Measurements from ENCODE around the gene TMEM232. TPM values are rescaled to one million over a fixed set of nuclear protein-coding genes. Genes with fewer than 3 reads are reported as not detected.

The TMEM232 gene
- total RNA-seq, 1 donor from 2014 or later: 8.4 TPM

GRCh38 chr5:110476164-110476563 is 250.3 kb downstream of the TMEM232 start:
- no peak for DNase-seq (ENCODE audit: low spot score, unreplicated experiment)
- Mint-ChIP-seq H3K36me3 (ENCODE audit: insufficient read depth) (no peaks in the 10 kb centered on the region), H3K27me3 (no peaks in the 10 kb centered on the region)

GRCh38 chr5:110475529-110475928 is 250.9 kb downstream of the TMEM232 start:
- Mint-ChIP-seq H3K36me3 (ENCODE audit: insufficient read depth) (no peaks in the 10 kb centered on the region), H3K4me1 (ENCODE audit: low read depth) (peaks cover 2% of the 10 kb centered on the region), H3K4me3 (ENCODE audit: low read depth) (no peak overlapping the region), H3K9me3 (ENCODE audit: low read depth) (peaks cover 23% of the 10 kb centered on the region), H3K27ac (peak overlapping the region; percentile 69), H3K27me3 (no peaks in the 10 kb centered on the region)
- TF ChIP-seq CTCF (IDR thresholded peaks at IDR 0.05; ENCODE audit: unreplicated experiment): no peak
- no peak for DNase-seq (ENCODE audit: low spot score, unreplicated experiment)

More at GRCh38 chr5:110476164-110476563, 250.3 kb downstream of the TMEM232 start:
- Mint-ChIP-seq H3K9me3 (ENCODE audit: low read depth) (peaks cover 17% of the 10 kb centered on the region), H3K4me3 (ENCODE audit: low read depth) (no peak overlapping the region), H3K4me1 (ENCODE audit: low read depth) (peaks cover 2% of the 10 kb centered on the region), H3K27ac (no peak overlapping the region)
- no peak for TF ChIP-seq CTCF (IDR thresholded peaks at IDR 0.05; ENCODE audit: unreplicated experiment)

- Mint-ChIP-seq H3K27ac (no peak overlapping the region), H3K4me3 (ENCODE audit: low read depth) (no peak overlapping the region), H3K36me3 (ENCODE audit: insufficient read depth) (no peaks in the 10 kb centered on the region), H3K4me1 (ENCODE audit: low read depth) (no peaks in the 10 kb centered on the region), H3K27me3 (no peaks in the 10 kb centered on the region), H3K9me3 (ENCODE audit: low read depth) (peaks cover 23% of the 10 kb centered on the region)
- DNase-seq (ENCODE audit: low spot score, unreplicated experiment): no peak
- no peak for TF ChIP-seq CTCF (IDR thresholded peaks at IDR 0.05; ENCODE audit: unreplicated experiment)
These were observed 257.0 kb downstream of the TMEM232 start for GRCh38 chr5:110469486-110469885.

GRCh38 chr5:110463106-110463505 is 263.4 kb downstream of the TMEM232 start:
- Mint-ChIP-seq H3K4me1 (ENCODE audit: low read depth) (no peaks in the 10 kb centered on the region), H3K36me3 (ENCODE audit: insufficient read depth) (no peaks in the 10 kb centered on the region), H3K27me3 (no peaks in the 10 kb centered on the region), H3K27ac (no peak overlapping the region), H3K9me3 (ENCODE audit: low read depth) (no peaks in the 10 kb centered on the region), H3K4me3 (ENCODE audit: low read depth) (no peak overlapping the region)
- no peak for TF ChIP-seq CTCF (IDR thresholded peaks at IDR 0.05; ENCODE audit: unreplicated experiment)
- no peak for DNase-seq (ENCODE audit: low spot score, unreplicated experiment)

- no peak for TF ChIP-seq CTCF (IDR thresholded peaks at IDR 0.05; ENCODE audit: unreplicated experiment)
- no peaks in the 10 kb centered on the region for H3K9me3 Mint-ChIP-seq (ENCODE audit: low read depth)
- no peaks in the 10 kb centered on the region for H3K27me3 Mint-ChIP-seq
- DNase-seq (ENCODE audit: low spot score, unreplicated experiment): no peak
- no peak overlapping the region for H3K4me3 Mint-ChIP-seq (ENCODE audit: low read depth)
- no peaks in the 10 kb centered on the region for H3K4me1 Mint-ChIP-seq (ENCODE audit: low read depth)
- no peaks in the 10 kb centered on the region for H3K36me3 Mint-ChIP-seq (ENCODE audit: insufficient read depth)
- no peak overlapping the region for H3K27ac Mint-ChIP-seq
These were observed 265.6 kb downstream of the TMEM232 start for GRCh38 chr5:110460837-110461236.

Measured in progenitor cell of endocrine pancreas (in vitro differentiated cells).